ENCODE data around the gene APLNR. TPM values are rescaled to one million over a fixed set of nuclear protein-coding genes. Genes with fewer than 3 reads are reported as not detected.
A peak's percentile ranks its signal among the peaks of the same experiment; 100 is the strongest.

Gene APLNR
- total and polyA plus RNA-seq, 2 of the 4 experiments (the other 2 are of a cell fraction) = not detected

DNA sequence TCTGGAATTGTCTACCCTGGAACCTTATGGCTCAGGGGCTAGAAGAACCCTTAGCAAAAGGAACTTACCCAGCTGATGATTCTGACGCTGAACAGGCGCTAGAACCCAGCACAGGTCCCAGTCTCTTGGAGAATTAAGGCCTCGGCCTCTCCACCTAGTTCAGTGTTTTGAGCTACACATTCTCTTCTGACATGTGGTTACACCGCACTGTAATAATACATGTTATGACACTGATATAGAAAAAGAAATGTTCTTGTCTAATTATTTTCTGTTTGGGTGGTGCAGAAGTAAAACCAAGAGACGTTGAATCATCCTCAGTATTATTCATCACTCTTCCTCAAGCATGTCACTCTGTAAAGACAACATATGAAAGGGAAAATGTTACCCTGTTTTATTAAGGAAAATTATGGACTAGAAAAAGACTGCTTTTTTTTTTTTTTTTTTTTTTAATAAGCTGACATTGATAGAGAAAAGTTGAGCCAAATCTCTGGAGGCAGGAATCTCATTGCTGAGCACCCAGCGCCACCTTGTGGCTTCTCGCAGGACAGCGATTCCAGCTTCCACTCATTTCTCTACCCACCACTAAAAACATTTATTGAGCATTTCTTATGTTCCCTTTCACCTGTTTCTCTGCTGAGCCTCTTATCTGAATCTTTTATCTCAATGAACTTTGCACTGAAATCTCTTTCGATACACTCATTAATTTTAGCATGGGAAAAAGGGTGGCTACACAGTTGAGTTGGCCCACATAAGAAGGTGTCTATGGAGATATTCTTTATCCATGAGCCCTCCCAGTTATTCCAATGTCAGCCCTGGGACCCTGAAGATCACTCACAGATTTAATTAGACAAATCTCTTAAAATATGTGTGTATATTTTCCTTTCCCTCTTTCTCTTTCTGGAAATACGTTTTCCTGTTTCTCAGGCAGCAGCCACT, 12.6 kb upstream of the APLNR start:
- no peak overlapping the region for H3K9ac ChIP-seq (ENCODE audit: low read depth, low read length)
- TF ChIP-seq, protein P1, sequence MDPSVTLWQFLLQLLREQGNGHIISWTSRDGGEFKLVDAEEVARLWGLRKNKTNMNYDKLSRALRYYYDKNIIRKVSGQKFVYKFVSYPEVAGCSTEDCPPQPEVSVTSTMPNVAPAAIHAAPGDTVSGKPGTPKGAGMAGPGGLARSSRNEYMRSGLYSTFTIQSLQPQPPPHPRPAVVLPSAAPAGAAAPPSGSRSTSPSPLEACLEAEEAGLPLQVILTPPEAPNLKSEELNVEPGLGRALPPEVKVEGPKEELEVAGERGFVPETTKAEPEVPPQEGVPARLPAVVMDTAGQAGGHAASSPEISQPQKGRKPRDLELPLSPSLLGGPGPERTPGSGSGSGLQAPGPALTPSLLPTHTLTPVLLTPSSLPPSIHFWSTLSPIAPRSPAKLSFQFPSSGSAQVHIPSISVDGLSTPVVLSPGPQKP (IDR thresholded peaks at IDR 0.05; ENCODE audit: borderline replicate concordance, low read depth, low read length) = no peak
- no peak for TF ChIP-seq MXI1 (IDR thresholded peaks at IDR 0.05; ENCODE audit: borderline replicate concordance, low read depth, low read length)
- TF ChIP-seq FOS (IDR thresholded peaks at IDR 0.05; ENCODE audit: low read depth, low read length) = no peak
- TF ChIP-seq CEBPB (IDR thresholded peaks at IDR 0.05; ENCODE audit: low read depth, low read length) = no peak
- peak; percentile 97 for TF ChIP-seq RAD21 (IDR thresholded peaks at IDR 0.05; ENCODE audit: low read length)
- TF ChIP-seq, protein P2, sequence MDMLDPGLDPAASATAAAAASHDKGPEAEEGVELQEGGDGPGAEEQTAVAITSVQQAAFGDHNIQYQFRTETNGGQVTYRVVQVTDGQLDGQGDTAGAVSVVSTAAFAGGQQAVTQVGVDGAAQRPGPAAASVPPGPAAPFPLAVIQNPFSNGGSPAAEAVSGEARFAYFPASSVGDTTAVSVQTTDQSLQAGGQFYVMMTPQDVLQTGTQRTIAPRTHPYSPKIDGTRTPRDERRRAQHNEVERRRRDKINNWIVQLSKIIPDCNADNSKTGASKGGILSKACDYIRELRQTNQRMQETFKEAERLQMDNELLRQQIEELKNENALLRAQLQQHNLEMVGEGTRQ (IDR thresholded peaks at IDR 0.05; ENCODE audit: low read depth, low read length) = no peak
- TF ChIP-seq MAZ (IDR thresholded peaks at IDR 0.05; ENCODE audit: borderline replicate concordance, low read depth, low read length) = no peak
- TF ChIP-seq NFE2L2 (IDR thresholded peaks at IDR 0.05; ENCODE audit: low read depth, low read length) = no peak
- peak; percentile 94 for TF ChIP-seq SMC3 (IDR thresholded peaks at IDR 0.05; ENCODE audit: low read depth, low read length)
- TF ChIP-seq, protein P3, sequence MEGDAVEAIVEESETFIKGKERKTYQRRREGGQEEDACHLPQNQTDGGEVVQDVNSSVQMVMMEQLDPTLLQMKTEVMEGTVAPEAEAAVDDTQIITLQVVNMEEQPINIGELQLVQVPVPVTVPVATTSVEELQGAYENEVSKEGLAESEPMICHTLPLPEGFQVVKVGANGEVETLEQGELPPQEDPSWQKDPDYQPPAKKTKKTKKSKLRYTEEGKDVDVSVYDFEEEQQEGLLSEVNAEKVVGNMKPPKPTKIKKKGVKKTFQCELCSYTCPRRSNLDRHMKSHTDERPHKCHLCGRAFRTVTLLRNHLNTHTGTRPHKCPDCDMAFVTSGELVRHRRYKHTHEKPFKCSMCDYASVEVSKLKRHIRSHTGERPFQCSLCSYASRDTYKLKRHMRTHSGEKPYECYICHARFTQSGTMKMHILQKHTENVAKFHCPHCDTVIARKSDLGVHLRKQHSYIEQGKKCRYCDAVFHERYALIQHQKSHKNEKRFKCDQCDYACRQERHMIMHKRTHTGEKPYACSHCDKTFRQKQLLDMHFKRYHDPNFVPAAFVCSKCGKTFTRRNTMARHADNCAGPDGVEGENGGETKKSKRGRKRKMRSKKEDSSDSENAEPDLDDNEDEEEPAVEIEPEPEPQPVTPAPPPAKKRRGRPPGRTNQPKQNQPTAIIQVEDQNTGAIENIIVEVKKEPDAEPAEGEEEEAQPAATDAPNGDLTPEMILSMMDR (conservative IDR thresholded peaks at IDR 0.05; ENCODE audit: low read depth, low read length) = peak; percentile 96
- TF ChIP-seq BHLHE40 (IDR thresholded peaks at IDR 0.05; ENCODE audit: low read depth, low read length) = no peak
- no peak for TF ChIP-seq RCOR1 (IDR thresholded peaks at IDR 0.05; ENCODE audit: insufficient replicate concordance, low read length)

More for the DNA sequence above, 12.6 kb upstream of the APLNR start:
- Histone ChIP-seq H3K27ac (ENCODE audit: insufficient read depth, low read length) (no peak overlapping the region), H3K4ac (ENCODE audit: low read depth, low read length) (no peak overlapping the region), H3K4me3 (ENCODE audit: insufficient read depth, low read depth, low read length) (no peak overlapping the region), H3K4me2 (ENCODE audit: low read depth, low read length) (no peak overlapping the region), H4K91ac (ENCODE audit: insufficient read depth, low read depth, low read length) (no peak overlapping the region), H4K8ac (ENCODE audit: low read depth in 2 of 2, low read length in 2 of 2) (no peak overlapping the region), H3K27me3 (ENCODE audit: control insufficient read depth, insufficient read depth, low read length) (no peaks in the 10 kb centered on the region), H2BK20ac (ENCODE audit: low read depth, low read length) (peak overlapping the region; percentile 9; the same call in 1 of the 2 replicates), H4K5ac (ENCODE audit: low read depth, low read length) (no peak overlapping the region), H3K79me1 (ENCODE audit: low read depth in 1 of 2, low read length in 2 of 2) (no peaks in the 10 kb centered on the region), H3K4me1 (ENCODE audit: control insufficient read depth, insufficient read depth, low read length) (no peaks in the 10 kb centered on the region; the same call in 1 of the 2 replicates), H3K18ac (ENCODE audit: low read depth, low read length) (no peak overlapping the region), H3K23ac (ENCODE audit: low read depth, low read length) (no peak overlapping the region), H3K9me1 (ENCODE audit: insufficient read depth, low read length) (no peaks in the 10 kb centered on the region), H2BK120ac (ENCODE audit: low read depth, low read length) (no peak overlapping the region), H2AK9ac (replicated peaks; ENCODE audit: low read depth, low read length, poor library complexity) (peak overlapping the region; percentile 71), H2BK15ac (ENCODE audit: low read depth, low read length) (no peak overlapping the region), H2AFZ (replicated peaks; ENCODE audit: low read length, poor library complexity) (peak overlapping the region; percentile 80), H3K9me3 (ENCODE audit: control insufficient read depth, insufficient read depth, low read length) (no peaks in the 10 kb centered on the region), H3K14ac (replicated peaks; ENCODE audit: low read depth, low read length) (no peak overlapping the region), H2BK5ac (ENCODE audit: low read depth, low read length, poor library complexity, severe bottlenecking) (no peak overlapping the region), H2AK5ac (ENCODE audit: low read depth, low read length) (no peak overlapping the region), H4K20me1 (ENCODE audit: insufficient read depth, low read length) (no peaks in the 10 kb centered on the region), H3K36me3 (ENCODE audit: control insufficient read depth, insufficient read depth, low read length) (no peaks in the 10 kb centered on the region), H3K56ac (ENCODE audit: extremely low read depth, insufficient read depth, low read length) (no peak overlapping the region)
- peak; percentile 73 for ATAC-seq (ENCODE audit: low read depth)
- ChIA-PET CTCF (interaction anchor here (0.6 to 4.4 kb wide), 52 partner anchors 9 to 833 kb away, joined by 3 to 67 read pairs (median 4); no protein-coding TSS in a partner anchor), POLR2A (ENCODE audit: unreplicated experiment) (interaction anchor here (0.6 to 0.9 kb wide), 6 partner anchors 25 to 409 kb away, joined by 3 to 13 read pairs (median 6); no protein-coding TSS in a partner anchor)
- DNase-seq = peak; percentile 64
- WGBS, 2 experiments (ENCODE audit: extremely low coverage in 2 of 2, insufficient read length in 1 of 2) = 27% methylated on average over 5 of the region's 10 CpGs; no CpG with 5 or more reads in 1 of the 2 experiments
- dilution Hi-C loops (cut with HindIII; ENCODE audit: low sequenced_read_pairs, unreplicated experiment) = no loop called here
- BruUV-seq (replicated peaks) = no TSS peak
- in situ Hi-C loops (cut with MboI; ENCODE audit: low sequenced_read_pairs) = loop anchor here (5.0 to 10.0 kb wide), 2 partner anchors 245 to 407 kb away; no protein-coding TSS in a partner anchor
- intact Hi-C loops (cut with micrococcal nuclease) = loop anchor here (1.0 to 2.0 kb wide), 8 partner anchors 29 to 408 kb away; no protein-coding TSS in a partner anchor

All from IMR-90 (cell line).